Omental fat pad (tissue), 4 donors: ENCODE results near the gene SURF1. TPM values are rescaled to one million over a fixed set of nuclear protein-coding genes. Genes with fewer than 3 reads are reported as not detected.
"Not testable (repeated sequence)": the region's sequence is repeated elsewhere in the genome, so short reads cannot be mapped to it uniquely, and the experiment has no call there.

ENCODE experiments used
- ATAC-seq: fragments of 150-250 bp; one replicate; pipeline ENCODE4 v1.9.1; 2016; ENCODE audit warnings: mild to moderate bottlenecking, moderate library complexity; ENCODE audit not compliant: low FRiP score
- DNase-seq: peaks from one replicate; pipeline ENCODE4 v3.0.0-alpha.2; 2019; ENCODE audit warnings: low spot score
- total RNA-seq, 4 donors: library from RNA; depleted of rRNA; stranded (reverse); fragments of >200 nt; gene quantifications; one replicate each; pipeline ENCODE4 v1.1.0, GENCODE V29; 2016
- TF ChIP-seq, protein P1 (sequence below), 3 donors: fragments of 450-650 bp; IDR thresholded peaks; one replicate each; pipeline ENCODE4 v1.5.1; 2016 to 2017; ENCODE audit warnings: antibody characterized with exemption in 3 of 3, mild to moderate bottlenecking in 3 of 3, moderate library complexity in 2 of 3

SURF1 gene
- total RNA-seq, 4 donors from 2014 or later, result 30.3 to 47.1 (median 41.1) TPM

DNA sequence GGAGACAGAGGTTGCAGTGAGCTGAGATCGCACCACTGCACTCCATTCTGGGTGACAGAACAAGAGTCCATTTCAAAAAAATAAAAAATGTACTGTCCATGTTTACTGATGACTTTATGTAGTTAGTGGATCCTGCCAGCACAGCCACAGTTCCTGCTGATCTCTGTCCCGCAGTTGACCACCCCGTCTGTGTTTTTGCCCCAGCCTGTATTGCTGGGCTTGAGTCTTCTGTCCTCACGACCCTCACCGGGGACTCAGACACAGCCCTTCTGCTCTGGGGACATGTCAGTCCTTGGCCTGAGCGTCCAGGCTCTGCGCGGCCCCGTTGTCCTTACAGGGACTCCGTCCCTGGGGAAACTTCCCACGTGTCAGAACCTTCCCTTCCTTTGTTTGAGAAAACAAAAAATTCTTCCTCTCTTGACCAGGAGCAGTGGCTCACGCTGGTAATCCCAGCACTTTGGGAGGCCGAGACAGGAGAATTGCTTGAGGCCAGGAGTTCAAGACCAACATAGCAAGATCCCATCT lies 34.8 kb downstream of the SURF1 start:
- ATAC-seq (no peak), DNase-seq (no peak)
- TF ChIP-seq, protein P1, sequence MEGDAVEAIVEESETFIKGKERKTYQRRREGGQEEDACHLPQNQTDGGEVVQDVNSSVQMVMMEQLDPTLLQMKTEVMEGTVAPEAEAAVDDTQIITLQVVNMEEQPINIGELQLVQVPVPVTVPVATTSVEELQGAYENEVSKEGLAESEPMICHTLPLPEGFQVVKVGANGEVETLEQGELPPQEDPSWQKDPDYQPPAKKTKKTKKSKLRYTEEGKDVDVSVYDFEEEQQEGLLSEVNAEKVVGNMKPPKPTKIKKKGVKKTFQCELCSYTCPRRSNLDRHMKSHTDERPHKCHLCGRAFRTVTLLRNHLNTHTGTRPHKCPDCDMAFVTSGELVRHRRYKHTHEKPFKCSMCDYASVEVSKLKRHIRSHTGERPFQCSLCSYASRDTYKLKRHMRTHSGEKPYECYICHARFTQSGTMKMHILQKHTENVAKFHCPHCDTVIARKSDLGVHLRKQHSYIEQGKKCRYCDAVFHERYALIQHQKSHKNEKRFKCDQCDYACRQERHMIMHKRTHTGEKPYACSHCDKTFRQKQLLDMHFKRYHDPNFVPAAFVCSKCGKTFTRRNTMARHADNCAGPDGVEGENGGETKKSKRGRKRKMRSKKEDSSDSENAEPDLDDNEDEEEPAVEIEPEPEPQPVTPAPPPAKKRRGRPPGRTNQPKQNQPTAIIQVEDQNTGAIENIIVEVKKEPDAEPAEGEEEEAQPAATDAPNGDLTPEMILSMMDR (IDR thresholded peaks at IDR 0.05), result no peak

DNA sequence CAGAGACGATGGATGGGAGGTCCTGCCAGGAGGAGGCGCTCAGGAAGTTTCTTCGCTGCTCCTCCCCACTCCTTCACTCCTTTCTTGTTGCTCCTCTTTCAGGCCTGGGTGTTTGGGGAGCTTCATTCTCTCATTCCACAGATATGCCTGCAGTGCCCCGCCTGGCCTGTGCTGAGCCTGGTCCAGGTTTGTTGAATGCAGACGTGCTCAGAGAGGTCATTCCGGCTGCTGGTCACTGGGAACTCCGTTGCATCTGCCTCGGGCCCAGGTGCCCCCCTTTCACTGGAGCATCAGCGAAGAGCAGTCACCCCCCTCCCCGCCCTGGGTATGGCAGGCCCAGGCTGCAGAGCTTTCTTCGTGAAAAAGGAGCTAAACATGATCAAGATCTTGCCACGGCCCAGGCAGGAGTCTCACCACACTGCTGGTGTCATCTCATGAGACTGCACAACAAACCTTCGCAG lies 35.8 kb downstream of the SURF1 start:
- no peak for DNase-seq
- TF ChIP-seq, protein P1 (IDR thresholded peaks at IDR 0.05), result no peak
- ATAC-seq, result no peak

DNA sequence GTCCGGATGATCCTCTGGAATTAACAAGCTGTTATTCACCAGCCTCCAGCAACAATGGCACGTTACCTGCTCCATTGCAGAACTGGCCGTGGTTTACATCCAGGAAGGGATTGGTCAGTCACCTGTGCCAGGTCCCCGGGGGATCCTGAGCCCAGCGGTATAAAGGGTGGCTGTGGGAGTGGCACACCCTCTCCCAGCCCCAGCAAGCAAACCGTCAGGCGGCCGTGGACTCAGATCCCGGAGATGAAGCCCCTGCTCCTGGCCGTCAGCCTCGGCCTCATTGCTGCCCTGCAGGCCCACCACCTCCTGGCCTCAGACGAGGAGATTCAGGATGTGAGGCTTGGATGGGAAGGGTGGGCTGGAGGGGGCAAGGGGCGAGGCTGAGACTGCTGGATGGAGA lies 38.7 kb downstream of the SURF1 start:
- ATAC-seq, DNase-seq: not testable (repeated sequence)

DNA sequence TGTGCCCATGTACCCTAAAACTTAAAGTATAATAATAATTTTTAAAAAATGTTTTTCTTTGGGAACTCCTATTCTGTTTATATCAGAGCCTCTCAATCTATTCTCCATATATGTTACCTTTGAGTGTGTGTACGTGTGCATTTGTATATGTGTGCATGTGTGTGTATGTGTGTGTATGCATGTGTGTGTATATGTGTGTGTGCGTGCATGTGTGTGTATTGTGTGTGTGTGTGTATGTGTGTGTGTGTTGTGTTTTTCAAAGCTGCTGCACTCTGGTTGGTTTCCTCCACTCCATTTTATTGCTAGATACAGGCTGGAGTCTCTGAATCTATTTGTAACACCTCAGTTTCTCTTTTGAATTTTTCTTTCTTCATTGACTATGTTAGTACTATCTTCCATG lies 40.3 kb downstream of the SURF1 start:
- DNase-seq (no peak), ATAC-seq (no peak)
- TF ChIP-seq, protein P1 (IDR thresholded peaks at IDR 0.05), result no peak

DNA sequence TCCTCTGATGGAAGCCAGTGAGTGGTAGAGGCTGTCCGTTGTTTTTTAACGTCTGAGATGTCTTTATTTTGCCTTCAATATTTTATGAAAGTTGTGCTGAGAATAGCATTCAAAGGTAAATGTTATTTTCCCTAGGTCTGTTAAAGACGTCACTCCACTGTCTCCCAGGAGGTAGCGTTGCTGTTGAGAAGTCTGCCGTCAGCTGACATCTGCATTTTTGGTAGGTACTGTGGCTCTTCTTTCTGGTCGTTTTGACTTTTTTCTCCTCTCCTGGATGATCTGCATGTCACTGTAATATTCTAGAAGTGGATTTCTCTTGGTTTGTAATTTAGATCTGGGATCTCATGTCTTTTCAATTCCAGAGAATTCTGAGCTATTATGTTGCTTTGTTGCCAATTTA lies 46.7 kb downstream of the SURF1 start:
- TF ChIP-seq, protein P1 (IDR thresholded peaks at IDR 0.05), result no peak
- DNase-seq, result no peak
- ATAC-seq, result no peak

DNA sequence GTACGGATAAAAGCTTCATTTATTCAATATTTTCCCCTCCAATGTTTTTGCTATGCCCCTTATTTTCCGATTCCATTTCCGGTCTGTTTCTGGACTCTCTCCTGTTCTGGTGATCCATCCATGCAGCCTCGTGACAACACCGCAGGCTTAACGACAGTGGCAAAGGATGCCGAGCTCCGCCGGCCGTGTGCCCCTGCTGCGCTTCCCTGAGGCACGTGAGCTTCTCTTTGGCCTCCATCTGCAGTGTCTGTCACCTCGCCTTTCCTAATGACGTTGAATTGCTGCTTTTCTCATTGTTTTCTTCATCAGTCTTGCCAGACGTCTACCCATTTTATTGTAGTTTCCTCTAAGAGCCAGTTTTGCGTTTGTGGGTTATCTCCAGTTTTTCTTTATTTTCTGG lies 49.0 kb downstream of the SURF1 start:
- TF ChIP-seq, protein P1 (IDR thresholded peaks at IDR 0.05), result no peak
- ATAC-seq (no peak), DNase-seq (no peak)

DNA sequence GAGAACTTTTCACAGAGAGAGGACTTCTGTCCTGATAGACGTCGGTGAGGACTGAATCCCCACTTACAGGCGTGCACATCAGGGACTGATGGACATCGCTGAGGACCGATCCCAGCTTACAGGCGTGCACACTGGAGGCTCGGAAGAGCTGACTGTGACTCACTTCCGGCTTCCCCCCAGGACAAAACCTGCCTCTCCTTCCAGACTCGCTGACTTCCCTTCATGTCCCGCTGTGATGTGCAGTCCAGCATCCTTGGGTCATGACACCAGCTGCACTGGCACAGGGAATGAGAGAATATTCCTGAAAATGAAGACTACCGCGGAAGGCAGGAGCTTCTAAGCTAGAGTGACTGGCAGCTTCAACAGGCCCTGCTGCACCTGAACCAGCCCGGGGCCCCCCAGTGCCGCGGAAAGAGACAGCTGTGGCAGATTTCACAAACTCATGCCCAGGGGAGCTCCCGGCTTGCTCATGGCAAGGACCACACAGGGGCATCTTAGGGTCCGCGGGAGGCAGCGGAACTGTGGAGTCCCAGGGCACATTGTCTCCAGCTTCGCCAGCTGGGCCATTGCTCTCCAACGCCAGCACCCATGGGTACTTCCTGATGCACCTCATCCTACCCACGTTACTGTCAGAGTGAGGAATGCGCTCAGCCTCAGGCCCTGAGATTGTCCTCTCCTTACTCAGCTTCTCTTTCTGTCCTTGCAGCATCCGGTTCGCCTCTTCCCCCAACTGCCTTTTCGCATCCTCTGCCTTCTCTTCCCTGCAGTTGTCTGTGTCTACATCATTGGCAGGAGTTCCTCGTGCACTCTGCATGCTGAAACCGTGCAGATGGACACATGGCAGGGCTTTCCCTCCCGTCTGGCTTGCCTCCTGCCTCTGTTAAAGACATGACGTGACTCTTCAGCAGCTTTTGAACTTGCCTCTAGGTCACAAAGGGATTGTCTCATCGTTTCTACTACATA lies 49.8 kb downstream of the SURF1 start:
- TF ChIP-seq, protein P1 (IDR thresholded peaks at IDR 0.05), result no peak
- DNase-seq (no peak), ATAC-seq (no peak)
